Astrocyte (in vitro differentiated cells and primary cell): ENCODE results near the gene CSNK1E. TPM values are rescaled to one million over a fixed set of nuclear protein-coding genes. Genes with fewer than 3 reads are reported as not detected.
"Not testable (repeated sequence)": the region's sequence is repeated elsewhere in the genome, so short reads cannot be mapped to it uniquely, and the experiment has no call there.

ENCODE experiments used
- DNase-seq: peaks from one replicate; pipeline ENCODE4 v3.0.0-alpha.2; 2010; ENCODE audit warnings: low read depth
- FAIRE-seq: peaks from 2 replicates; lab custom pipeline; 2011; peaks lifted over from hg19 to GRCh38; lab: Jason Lieb, UNC
- H2AFZ ChIP-seq: 2 replicates; pipeline ENCODE4 v1.6.0; 2012; ENCODE audit warnings: low read depth, low read length, inconsistent platforms
- H3K27ac ChIP-seq: 2 replicates; pipeline ENCODE4 v1.5.1; 2011; ENCODE audit warnings: low read depth, low read length, inconsistent platforms
- H3K27me3 ChIP-seq: 2 replicates; pipeline ENCODE4 v1.6.0; 2011; ENCODE audit warnings: low read length, inconsistent platforms; ENCODE audit not compliant: insufficient read depth
- H3K36me3 ChIP-seq: 2 replicates; pipeline ENCODE4 v1.5.1; 2011; ENCODE audit warnings: low read length, inconsistent platforms; ENCODE audit not compliant: insufficient read depth
- H3K4me1 ChIP-seq: 2 replicates; pipeline ENCODE4 v1.5.1; 2011; ENCODE audit warnings: low read length, inconsistent platforms; ENCODE audit not compliant: insufficient read depth
- H3K4me2 ChIP-seq: 2 replicates; pipeline ENCODE4 v1.6.0; 2012; ENCODE audit warnings: low read length, inconsistent platforms
- H3K4me3 ChIP-seq: 2 replicates; pipeline ENCODE4 v1.5.1; 2011; ENCODE audit warnings: low read depth, mild to moderate bottlenecking, low read length, inconsistent platforms; ENCODE audit not compliant: insufficient read depth
- H3K79me2 ChIP-seq: 2 replicates; pipeline ENCODE4 v1.6.0; 2012; ENCODE audit warnings: mild to moderate bottlenecking, low read length, inconsistent platforms; ENCODE audit not compliant: insufficient read depth
- H3K9ac ChIP-seq: 2 replicates; pipeline ENCODE4 v1.6.0; 2012; ENCODE audit warnings: mild to moderate bottlenecking, low read length, inconsistent platforms
- H3K9me3 ChIP-seq: 2 replicates; pipeline ENCODE4 v1.5.1; 2012; ENCODE audit warnings: low read depth, mild to moderate bottlenecking, low read length, inconsistent platforms; ENCODE audit not compliant: insufficient read depth
- H4K20me1 ChIP-seq: 2 replicates; pipeline ENCODE4 v1.6.0; 2012; ENCODE audit warnings: low read length, inconsistent platforms; ENCODE audit not compliant: insufficient read depth
- H3K27ac Mint-ChIP-seq: one replicate; pipeline ENCODE4 v1.8.0; 2021; ENCODE audit warnings: mild to moderate bottlenecking, mixed read lengths; ENCODE audit not compliant: unreplicated experiment
- H3K27me3 Mint-ChIP-seq: one replicate; pipeline ENCODE4 v1.8.0; 2021; ENCODE audit warnings: low read depth, mixed read lengths; ENCODE audit not compliant: unreplicated experiment
- H3K36me3 Mint-ChIP-seq: one replicate; pipeline ENCODE4 v1.8.0; 2021; ENCODE audit warnings: low read depth, mixed read lengths; ENCODE audit not compliant: unreplicated experiment
- H3K4me1 Mint-ChIP-seq: one replicate; pipeline ENCODE4 v1.8.0; 2021; ENCODE audit warnings: low read depth, mixed read lengths; ENCODE audit not compliant: unreplicated experiment
- H3K4me3 Mint-ChIP-seq: one replicate; pipeline ENCODE4 v1.8.0; 2021; ENCODE audit warnings: mild to moderate bottlenecking, moderate library complexity, mixed read lengths; ENCODE audit not compliant: unreplicated experiment
- H3K9me3 Mint-ChIP-seq: one replicate; pipeline ENCODE4 v1.8.0; 2021; ENCODE audit warnings: mild to moderate bottlenecking, mixed read lengths; ENCODE audit not compliant: unreplicated experiment
- EZH2 ChIP-seq: IDR thresholded peaks from 2 replicates; pipeline ENCODE4 v1.6.1; 2012; ENCODE audit warnings: mild to moderate bottlenecking, low read length, inconsistent platforms; ENCODE audit not compliant: insufficient read depth
- total RNA-seq: library from RNA; stranded (reverse); gene quantifications from 2 replicates; pipeline ENCODE4 v1.2.1, GENCODE V29; 2021
- TF ChIP-seq, protein P1 (sequence below): IDR thresholded peaks from 2 replicates; pipeline ENCODE4 v1.5.1; 2011; ENCODE audit warnings: low read depth, mild to moderate bottlenecking, inconsistent platforms, low read length, moderate library complexity; ENCODE audit not compliant: insufficient read depth

The CSNK1E gene
- total RNA-seq, 1 donor from 2014 or later: 171 TPM

DNA sequence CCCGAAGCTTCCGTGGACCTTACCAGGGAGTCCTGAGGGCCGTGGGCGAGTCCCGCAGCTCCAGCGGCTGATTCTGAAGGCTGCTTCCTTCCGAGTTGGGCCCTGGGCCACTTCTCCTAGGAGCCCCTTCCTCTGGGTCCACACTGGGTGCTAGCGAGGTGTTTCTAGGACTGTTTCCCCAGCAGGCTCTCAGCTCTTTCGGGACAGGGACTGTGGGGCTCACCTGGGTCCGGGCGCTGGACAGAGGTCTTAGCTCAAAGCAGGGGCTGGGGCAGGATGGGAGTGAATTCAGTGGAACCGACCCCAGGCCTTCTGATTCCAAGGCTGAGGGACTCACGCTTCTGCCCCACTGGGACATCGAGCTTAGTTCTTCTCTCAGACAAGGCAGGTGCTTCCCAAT is 29.3 kb upstream of the CSNK1E start:
- no peaks in the 10 kb centered on the region for H4K20me1 ChIP-seq
- no peak for DNase-seq
- no peak overlapping the region for H2AFZ ChIP-seq
- H3K27me3 Mint-ChIP-seq: peaks cover 2% of the 10 kb centered on the region
- no peaks in the 10 kb centered on the region for H3K9me3 ChIP-seq
- no peak for FAIRE-seq
- H3K36me3 ChIP-seq: no peaks in the 10 kb centered on the region
- H3K4me1 ChIP-seq: no peaks in the 10 kb centered on the region
- H3K27ac Mint-ChIP-seq: no peak overlapping the region
- H3K27me3 ChIP-seq: no peaks in the 10 kb centered on the region
- peaks cover 3% of the 10 kb centered on the region for H3K4me1 Mint-ChIP-seq
- H3K79me2 ChIP-seq: no peaks in the 10 kb centered on the region
- peaks cover 2% of the 10 kb centered on the region for H3K36me3 Mint-ChIP-seq
- no peak overlapping the region for H3K27ac ChIP-seq
- H3K4me3 Mint-ChIP-seq: no peak overlapping the region
- no peak overlapping the region for H3K4me2 ChIP-seq
- no peak overlapping the region for H3K4me3 ChIP-seq
- H3K9ac ChIP-seq: no peak overlapping the region
- no peaks in the 10 kb centered on the region for H3K9me3 Mint-ChIP-seq
- TF ChIP-seq, protein P1, sequence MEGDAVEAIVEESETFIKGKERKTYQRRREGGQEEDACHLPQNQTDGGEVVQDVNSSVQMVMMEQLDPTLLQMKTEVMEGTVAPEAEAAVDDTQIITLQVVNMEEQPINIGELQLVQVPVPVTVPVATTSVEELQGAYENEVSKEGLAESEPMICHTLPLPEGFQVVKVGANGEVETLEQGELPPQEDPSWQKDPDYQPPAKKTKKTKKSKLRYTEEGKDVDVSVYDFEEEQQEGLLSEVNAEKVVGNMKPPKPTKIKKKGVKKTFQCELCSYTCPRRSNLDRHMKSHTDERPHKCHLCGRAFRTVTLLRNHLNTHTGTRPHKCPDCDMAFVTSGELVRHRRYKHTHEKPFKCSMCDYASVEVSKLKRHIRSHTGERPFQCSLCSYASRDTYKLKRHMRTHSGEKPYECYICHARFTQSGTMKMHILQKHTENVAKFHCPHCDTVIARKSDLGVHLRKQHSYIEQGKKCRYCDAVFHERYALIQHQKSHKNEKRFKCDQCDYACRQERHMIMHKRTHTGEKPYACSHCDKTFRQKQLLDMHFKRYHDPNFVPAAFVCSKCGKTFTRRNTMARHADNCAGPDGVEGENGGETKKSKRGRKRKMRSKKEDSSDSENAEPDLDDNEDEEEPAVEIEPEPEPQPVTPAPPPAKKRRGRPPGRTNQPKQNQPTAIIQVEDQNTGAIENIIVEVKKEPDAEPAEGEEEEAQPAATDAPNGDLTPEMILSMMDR: no peak
- TF ChIP-seq EZH2: no peak

DNA sequence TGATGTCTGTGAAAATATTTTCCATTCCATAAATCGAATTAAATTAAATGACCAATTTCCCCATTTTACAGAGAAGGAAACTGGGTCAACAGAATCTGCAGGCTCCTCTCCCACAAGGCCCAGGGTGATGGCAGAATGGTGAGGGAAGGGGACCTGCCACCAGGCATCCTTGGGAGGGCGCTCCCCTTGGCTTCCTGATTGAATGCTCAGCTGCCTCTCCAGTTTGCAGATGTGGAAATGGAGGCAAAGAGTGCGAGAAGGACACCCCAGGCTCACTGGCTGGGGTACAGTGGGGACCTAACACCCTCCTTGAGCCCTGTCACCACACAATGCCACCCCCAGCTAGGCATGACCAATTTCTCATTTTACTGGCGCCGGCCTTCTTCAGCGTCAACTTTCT is 28.5 kb upstream of the CSNK1E start:
- Histone ChIP-seq H4K20me1 (no peaks in the 10 kb centered on the region), H3K9me3 (no peaks in the 10 kb centered on the region), H3K79me2 (no peaks in the 10 kb centered on the region), H3K27me3 (no peaks in the 10 kb centered on the region), H2AFZ (no peak overlapping the region), H3K4me3 (no peak overlapping the region), H3K4me1 (no peaks in the 10 kb centered on the region), H3K9ac (no peak overlapping the region), H3K36me3 (no peaks in the 10 kb centered on the region), H3K4me2 (no peak overlapping the region), H3K27ac (no peak overlapping the region)
- FAIRE-seq (no peak), DNase-seq (no peak)
- Mint-ChIP-seq H3K27me3 (peaks cover 3% of the 10 kb centered on the region), H3K4me1 (peaks cover 3% of the 10 kb centered on the region), H3K27ac (no peak overlapping the region), H3K4me3 (no peak overlapping the region), H3K9me3 (no peaks in the 10 kb centered on the region), H3K36me3 (peaks cover under 1% of the 10 kb centered on the region)
- TF ChIP-seq, protein P1: no peak
- TF ChIP-seq EZH2: no peak

DNA sequence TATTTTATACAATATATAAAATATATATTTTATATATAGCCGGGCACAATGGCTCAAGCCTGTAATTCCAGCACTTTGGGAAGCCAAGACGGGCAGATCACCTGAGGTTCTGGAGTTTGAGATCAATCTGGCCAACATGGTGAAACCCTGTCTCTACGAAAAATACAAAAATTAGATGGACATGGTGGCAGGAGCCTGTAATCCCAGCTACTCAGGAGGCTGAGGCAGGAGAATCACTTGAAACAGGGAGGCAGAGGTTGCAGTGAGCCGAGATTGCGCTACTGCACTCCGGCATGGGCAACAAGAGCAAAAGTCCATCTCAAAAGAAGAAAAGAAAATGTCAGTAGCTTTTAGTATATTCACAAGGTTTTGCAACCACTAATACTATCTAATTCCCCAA is 22.7 kb upstream of the CSNK1E start:
- FAIRE-seq, H4K20me1 ChIP-seq, H3K4me1 Mint-ChIP-seq, H3K36me3 Mint-ChIP-seq, H3K4me3 ChIP-seq, H3K27me3 ChIP-seq, H2AFZ ChIP-seq, H3K27me3 Mint-ChIP-seq, H3K4me3 Mint-ChIP-seq, H3K9me3 ChIP-seq, H3K4me2 ChIP-seq, H3K79me2 ChIP-seq, H3K9me3 Mint-ChIP-seq, H3K27ac Mint-ChIP-seq, H3K27ac ChIP-seq, H3K36me3 ChIP-seq, DNase-seq, H3K4me1 ChIP-seq, H3K9ac ChIP-seq: not testable (repeated sequence)
